ENCODE measurements around the gene PSENEN. TPM values are rescaled to one million over a fixed set of nuclear protein-coding genes. Genes with fewer than 3 reads are reported as not detected.
A peak's percentile ranks its signal among the peaks of the same experiment; 100 is the strongest.

The PSENEN gene
- polyA plus RNA-seq, 2 of the 4 experiments (the other 2 are of a cell fraction): 111 to 191 TPM

- Histone ChIP-seq H3K4me1 (peaks cover 15% of the 10 kb centered on the region), H3K4me3 (no peak overlapping the region), H3K9me3 (no peaks in the 10 kb centered on the region), H3K4me2 (no peak overlapping the region), H3K27ac (no peak overlapping the region)
- ATAC-seq (no peak), FAIRE-seq (no peak), DNase-seq (ENCODE audit: low read depth in 1 of 2, low spot score in 1 of 2) (no peak)
- TF ChIP-seq FOSL2 (IDR thresholded peaks at IDR 0.05) (no peak), FOSL2 (CRISPR knock-in tag; IDR thresholded peaks at IDR 0.05) (no peak), NPAS2 (CRISPR knock-in tag; IDR thresholded peaks at IDR 0.05; ENCODE audit: borderline replicate concordance) (no peak)
- ChIA-PET CTCF (interaction anchor here (1.2 to 5.0 kb wide), 7 partner anchors 12 to 368 kb away, joined by 3 to 29 read pairs (median 6); partner anchors contain the start of genes PSENEN and U2AF1L4), POLR2A (no interaction called here)
- 95% methylated on average over 17 of the region's 17 CpGs for WGBS (ENCODE audit: missing lambda C conversion rate)
Measured at GRCh38 chr19:35720648-35721047, 24.8 kb upstream of the PSENEN start.

DNA sequence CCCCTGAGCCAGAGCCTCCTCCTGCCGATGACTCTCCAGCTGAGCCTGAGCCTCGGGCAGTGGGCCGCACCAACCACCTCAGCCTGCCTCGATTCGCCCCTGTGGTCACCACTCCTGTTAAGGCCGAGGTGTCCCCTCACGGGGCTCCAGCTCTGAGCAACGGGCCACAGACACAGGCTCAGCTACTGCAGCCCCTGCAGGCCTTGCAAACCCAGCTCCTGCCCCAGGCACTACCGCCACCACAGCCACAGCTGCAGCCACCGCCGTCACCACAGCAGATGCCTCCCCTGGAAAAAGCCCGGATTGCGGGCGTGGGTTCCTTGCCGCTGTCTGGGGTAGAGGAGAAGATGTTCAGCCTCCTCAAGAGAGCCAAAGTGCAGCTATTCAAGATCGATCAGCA is 24.1 kb upstream of the PSENEN start:
- H3K4me1 ChIP-seq: peaks cover 9% of the 10 kb centered on the region
- 96% methylated on average over 16 of the region's 16 CpGs for WGBS (ENCODE audit: missing lambda C conversion rate)
- DNase-seq (ENCODE audit: low read depth in 1 of 2, low spot score in 1 of 2) (no peak), FAIRE-seq (no peak), ATAC-seq (no peak)
- POLR2A ChIA-PET: no interaction called here
- TF ChIP-seq ESRRA (IDR thresholded peaks at IDR 0.05; ENCODE audit: borderline replicate concordance, low read length): no peak
- no peak for TF ChIP-seq RARB (CRISPR knock-in tag; IDR thresholded peaks at IDR 0.05)
- H3K4me3 ChIP-seq: no peak overlapping the region
- no peaks in the 10 kb centered on the region for H3K9me3 ChIP-seq
- no peak overlapping the region for H3K4me2 ChIP-seq
- H3K27ac ChIP-seq: no peak overlapping the region
- CTCF ChIA-PET: interaction anchor here (1.0 to 5.0 kb wide), 11 partner anchors 9 to 369 kb away, joined by 3 to 29 read pairs (median 4); partner anchors contain the start of genes LIN37, PSENEN and U2AF1L4

DNA sequence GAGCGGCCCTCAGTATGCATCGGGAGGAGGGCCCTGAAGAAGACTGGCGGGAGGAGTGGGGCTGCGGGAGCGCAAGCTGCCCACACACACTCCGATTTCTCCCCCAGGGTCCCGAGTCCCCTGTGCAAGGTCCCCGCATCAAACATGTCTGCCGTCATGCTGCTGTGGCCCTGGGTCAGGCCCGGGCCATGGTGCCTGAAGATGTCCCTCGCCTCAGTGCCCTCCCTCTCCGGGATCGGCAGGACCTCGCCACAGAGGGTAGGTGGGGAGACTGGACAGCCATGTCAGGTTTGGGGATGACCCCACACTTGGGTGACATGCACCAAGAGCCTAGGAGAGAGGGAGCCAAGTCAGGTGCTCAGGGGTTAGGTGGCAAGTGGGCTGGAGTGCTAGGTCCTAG is 23.0 kb upstream of the PSENEN start:
- FAIRE-seq (no peak), DNase-seq (ENCODE audit: low read depth in 1 of 2, low spot score in 1 of 2) (no peak), ATAC-seq (no peak)
- Histone ChIP-seq H3K4me3 (no peak overlapping the region), H3K4me2 (no peak overlapping the region), H3K4me1 (peaks cover 9% of the 10 kb centered on the region), H3K9me3 (no peaks in the 10 kb centered on the region), H3K27ac (no peak overlapping the region)
- 94% methylated on average over 12 of the region's 14 CpGs for WGBS (ENCODE audit: missing lambda C conversion rate)
- ChIA-PET CTCF (interaction anchor here (0.7 to 5.0 kb wide), 6 partner anchors 10 to 94 kb away, joined by 3 to 26 read pairs (median 4); partner anchors contain the start of gene LIN37), POLR2A (no interaction called here)
- TF ChIP-seq MAFK (IDR thresholded peaks at IDR 0.05; ENCODE audit: partially characterized antibody) (no peak), HOXB13 (CRISPR knock-in tag; IDR thresholded peaks at IDR 0.05; ENCODE audit: low read depth) (no peak), ZFP36 (IDR thresholded peaks at IDR 0.05; ENCODE audit: borderline replicate concordance, partially characterized antibody) (no peak), NR3C1 (IDR thresholded peaks at IDR 0.05) (no peak), CBX2 (IDR thresholded peaks at IDR 0.05; ENCODE audit: borderline replicate concordance, low read depth) (no peak), POLR2A (IDR thresholded peaks at IDR 0.05; ENCODE audit: low read length) (no peak), ATOH8 (CRISPR knock-in tag; IDR thresholded peaks at IDR 0.05; ENCODE audit: low read depth) (no peak), HOXA7 (CRISPR knock-in tag; IDR thresholded peaks at IDR 0.05) (no peak)

DNA sequence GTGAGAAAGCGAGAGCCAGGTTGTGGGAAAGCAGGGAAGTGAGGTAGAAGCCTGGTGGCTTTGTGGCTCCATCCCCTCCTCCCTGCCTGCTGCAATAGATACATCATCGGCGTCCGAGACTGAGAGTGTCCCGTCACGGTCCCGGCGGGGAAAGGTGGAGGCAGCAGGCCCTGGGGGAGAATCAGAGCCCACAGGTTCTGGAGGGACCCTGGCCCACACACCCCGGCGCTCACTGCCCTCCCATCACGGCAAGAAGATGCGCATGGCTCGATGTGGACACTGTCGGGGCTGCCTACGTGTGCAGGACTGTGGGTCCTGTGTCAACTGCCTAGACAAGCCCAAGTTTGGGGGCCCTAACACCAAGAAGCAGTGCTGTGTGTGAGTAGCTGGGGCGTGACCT is 22.6 kb upstream of the PSENEN start:
- Histone ChIP-seq H3K4me1 (peaks cover 9% of the 10 kb centered on the region), H3K27ac (no peak overlapping the region), H3K9me3 (no peaks in the 10 kb centered on the region), H3K4me2 (no peak overlapping the region), H3K4me3 (no peak overlapping the region)
- 94% methylated on average over 16 of the region's 16 CpGs for WGBS (ENCODE audit: missing lambda C conversion rate)
- ATAC-seq (no peak), FAIRE-seq (no peak), DNase-seq (ENCODE audit: low read depth in 1 of 2, low spot score in 1 of 2) (no peak)
- TF ChIP-seq JUN (IDR thresholded peaks at IDR 0.05): peak in 1 of 2 experiments; percentile 14; a peak in 1 of 5 replicates
- TF ChIP-seq, protein P1, sequence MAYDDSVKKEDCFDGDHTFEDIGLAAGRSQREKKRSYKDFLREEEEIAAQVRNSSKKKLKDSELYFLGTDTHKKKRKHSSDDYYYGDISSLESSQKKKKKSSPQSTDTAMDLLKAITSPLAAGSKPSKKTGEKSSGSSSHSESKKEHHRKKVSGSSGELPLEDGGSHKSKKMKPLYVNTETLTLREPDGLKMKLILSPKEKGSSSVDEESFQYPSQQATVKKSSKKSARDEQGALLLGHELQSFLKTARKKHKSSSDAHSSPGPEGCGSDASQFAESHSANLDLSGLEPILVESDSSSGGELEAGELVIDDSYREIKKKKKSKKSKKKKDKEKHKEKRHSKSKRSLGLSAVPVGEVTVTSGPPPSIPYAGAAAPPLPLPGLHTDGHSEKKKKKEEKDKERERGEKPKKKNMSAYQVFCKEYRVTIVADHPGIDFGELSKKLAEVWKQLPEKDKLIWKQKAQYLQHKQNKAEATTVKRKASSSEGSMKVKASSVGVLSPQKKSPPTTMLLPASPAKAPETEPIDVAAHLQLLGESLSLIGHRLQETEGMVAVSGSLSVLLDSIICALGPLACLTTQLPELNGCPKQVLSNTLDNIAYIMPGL (CRISPR knock-in tag; IDR thresholded peaks at IDR 0.05; ENCODE audit: borderline replicate concordance): no peak
- no peak for TF ChIP-seq BHLHE40 (IDR thresholded peaks at IDR 0.05; ENCODE audit: low read depth, low read length)
- TF ChIP-seq POLR2A (IDR thresholded peaks at IDR 0.05; ENCODE audit: low read length): no peak
- no peak for TF ChIP-seq RCOR1 (IDR thresholded peaks at IDR 0.05; ENCODE audit: low read depth, low read length)
- no peak for TF ChIP-seq RAD21 (conservative IDR thresholded peaks at IDR 0.05 in 1 of 2, IDR thresholded peaks at IDR 0.05 in 1 of 2)
- ChIA-PET POLR2A (interaction anchor here (1.0 to 1.7 kb wide), 2 partner anchors 17 to 25 kb away, joined by 3 to 8 read pairs; partner anchors contain the start of gene LIN37), CTCF (interaction anchor here (1.0 to 3.0 kb wide), 7 partner anchors 9 to 209 kb away, joined by 3 to 18 read pairs (median 4); partner anchors contain the start of genes PSENEN and U2AF1L4)

Measured in A549 (cell line).